GM23338 (cell line): Measurements from ENCODE around the gene UBE3C. TPM values are rescaled to one million over a fixed set of nuclear protein-coding genes. Genes with fewer than 3 reads are reported as not detected.
A peak's percentile ranks its signal among the peaks of the same experiment; 100 is the strongest.

Experiments used
- ATAC-seq: fragments of 200-7000 bp; cut with Tn5 transposase; 3 replicates; pipeline ENCODE4 v1.9.1; 2020
- DNase-seq: peaks from one replicate; pipeline ENCODE4 v3.0.0-alpha.2; 2015; ENCODE audit warnings: low spot score
- H2AFZ ChIP-seq: fragments of 200-600 bp; sonication (generic); 2 replicates; pipeline ENCODE4 v1.8.0; 2016; ENCODE audit warnings: antibody characterized with exemption, mild to moderate bottlenecking, moderate library complexity
- H3F3A ChIP-seq: fragments of 200-600 bp; sonication (generic); replicated peaks from 2 replicates; pipeline ENCODE4 v1.8.0; 2017; ENCODE audit warnings: antibody characterized with exemption, mixed run types, low read depth
- H3K27ac ChIP-seq: fragments of 200-600 bp; sonication (generic); 2 replicates; pipeline ENCODE4 v1.6.1; 2016; ENCODE audit warnings: low read depth
- H3K27me3 ChIP-seq: fragments of 200-600 bp; sonication (generic); 2 replicates; pipeline ENCODE4 v1.8.0; 2016; ENCODE audit warnings: mild to moderate bottlenecking, mixed run types, moderate library complexity; ENCODE audit not compliant: insufficient read depth
- H3K36me3 ChIP-seq: fragments of 200-600 bp; sonication (generic); 2 replicates; pipeline ENCODE4 v1.8.0; 2016; ENCODE audit warnings: mild to moderate bottlenecking; ENCODE audit not compliant: insufficient read depth
- H3K4me1 ChIP-seq: fragments of 200-600 bp; sonication (generic); 2 replicates; pipeline ENCODE4 v1.8.0; 2016; ENCODE audit warnings: mild to moderate bottlenecking, moderate library complexity; ENCODE audit not compliant: insufficient read depth
- H3K4me2 ChIP-seq: fragments of 200-600 bp; sonication (generic); 2 replicates; pipeline ENCODE4 v1.7.1; 2017; ENCODE audit warnings: mixed run types
- H3K4me3 ChIP-seq: fragments of 200-600 bp; sonication (generic); 2 replicates; pipeline ENCODE4 v1.6.1; 2016; ENCODE audit warnings: mixed run types
- H3K79me2 ChIP-seq: fragments of 200-600 bp; sonication (generic); replicated peaks from 2 replicates; pipeline ENCODE4 v1.8.0; 2017; ENCODE audit warnings: mild to moderate bottlenecking; ENCODE audit not compliant: insufficient read depth
- H3K9me2 ChIP-seq: fragments of 200-600 bp; sonication (generic); 2 replicates; pipeline ENCODE4 v1.8.0; 2017; ENCODE audit not compliant: insufficient read depth
- H4K20me1 ChIP-seq: fragments of 200-600 bp; sonication (generic); replicated peaks from 2 replicates; pipeline ENCODE4 v1.8.0; 2017; ENCODE audit warnings: mild to moderate bottlenecking; ENCODE audit not compliant: insufficient read depth
- H3K27ac Mint-ChIP-seq: 2 replicates; pipeline ENCODE4 v1.8.0; 2020; ENCODE audit warnings: inconsistent platforms, mild to moderate bottlenecking, moderate library complexity, mixed read lengths
- H3K27me3 Mint-ChIP-seq: 3 replicates; pipeline ENCODE4 v1.8.0; 2022; ENCODE audit warnings: low read depth, mild to moderate bottlenecking, moderate library complexity, mixed read lengths, inconsistent platforms; ENCODE audit not compliant: insufficient read depth, poor library complexity
- H3K36me3 Mint-ChIP-seq: 3 replicates; pipeline ENCODE4 v1.8.0; 2021; ENCODE audit warnings: low read depth, mild to moderate bottlenecking, inconsistent platforms, moderate library complexity, mixed read lengths
- H3K4me1 Mint-ChIP-seq: 3 replicates; pipeline ENCODE4 v1.8.0; 2020; ENCODE audit warnings: mild to moderate bottlenecking, inconsistent platforms, mixed read lengths
- H3K4me3 Mint-ChIP-seq: 3 replicates; pipeline ENCODE4 v1.8.0; 2021; ENCODE audit warnings: moderate library complexity, mild to moderate bottlenecking, inconsistent platforms, mixed read lengths
- H3K9me3 Mint-ChIP-seq: 3 replicates; pipeline ENCODE4 v1.8.0; 2020; ENCODE audit warnings: moderate library complexity, mild to moderate bottlenecking, inconsistent platforms, mixed read lengths
- CREB1 ChIP-seq: fragments of 250-450 bp; sonication (Bioruptor Pico); IDR thresholded peaks from 2 replicates; pipeline ENCODE4 v1.5.0; 2020; ENCODE audit warnings: low read depth, mild to moderate bottlenecking, moderate library complexity
- EZH2 ChIP-seq: fragments of 200-600 bp; sonication (generic); IDR thresholded peaks from one replicate; pipeline ENCODE4 v1.8.0; 2017; ENCODE audit warnings: antibody characterized with exemption, mild to moderate bottlenecking, low read depth; ENCODE audit not compliant: unreplicated experiment
- POLR2AphosphoS5 ChIP-seq: IDR thresholded peaks from 2 replicates; pipeline ENCODE4 v1.6.1; 2016; ENCODE audit warnings: antibody characterized with exemption, low read depth
- STAT1 ChIP-seq: IDR thresholded peaks from one replicate; pipeline ENCODE4 v1.6.1; 2016; ENCODE audit warnings: antibody characterized with exemption; ENCODE audit not compliant: unreplicated experiment
- ZNF114 ChIP-seq: fragments of 250-450 bp; sonication (Bioruptor Pico); IDR thresholded peaks from 2 replicates; pipeline ENCODE4 v1.5.0; 2020; ENCODE audit warnings: mild to moderate bottlenecking, moderate library complexity
- ZNF331 ChIP-seq: fragments of 250-450 bp; sonication (Bioruptor Pico); IDR thresholded peaks from 2 replicates; pipeline ENCODE4 v1.5.0; 2020; ENCODE audit warnings: low read depth, mild to moderate bottlenecking, moderate library complexity
- ZNF462 ChIP-seq: fragments of 250-450 bp; sonication (Bioruptor Pico); IDR thresholded peaks from 2 replicates; pipeline ENCODE4 v1.5.0; 2020; ENCODE audit warnings: mild to moderate bottlenecking, moderate library complexity
- polyA plus RNA-seq: library from polyadenylated mRNA; unstranded; fragments of >200 nt; fragmentation: Nextera tagmentation; extraction: Ambion mirVana; gene quantifications from 2 replicates; pipeline ENCODE4 v1.2.1, GENCODE V29; 2016
- total RNA-seq: library from RNA; depleted of rRNA; stranded (reverse); fragments of >200 nt; shearing (Covaris generic); gene quantifications from 2 replicates; pipeline ENCODE4 v1.2.3, GENCODE V29; 2014
- TF ChIP-seq, protein P1 (sequence below): IDR thresholded peaks from 2 replicates; pipeline ENCODE4 v1.6.1; 2016; ENCODE audit warnings: antibody characterized with exemption
- TF ChIP-seq, protein P2 (sequence below): IDR thresholded peaks from one replicate; pipeline ENCODE4 v1.6.1; 2018; ENCODE audit warnings: antibody characterized with exemption; ENCODE audit not compliant: unreplicated experiment

Gene UBE3C
- total and polyA plus RNA-seq, 2 experiments from 2014 or later: 16.8 to 76.9 TPM

DNA sequence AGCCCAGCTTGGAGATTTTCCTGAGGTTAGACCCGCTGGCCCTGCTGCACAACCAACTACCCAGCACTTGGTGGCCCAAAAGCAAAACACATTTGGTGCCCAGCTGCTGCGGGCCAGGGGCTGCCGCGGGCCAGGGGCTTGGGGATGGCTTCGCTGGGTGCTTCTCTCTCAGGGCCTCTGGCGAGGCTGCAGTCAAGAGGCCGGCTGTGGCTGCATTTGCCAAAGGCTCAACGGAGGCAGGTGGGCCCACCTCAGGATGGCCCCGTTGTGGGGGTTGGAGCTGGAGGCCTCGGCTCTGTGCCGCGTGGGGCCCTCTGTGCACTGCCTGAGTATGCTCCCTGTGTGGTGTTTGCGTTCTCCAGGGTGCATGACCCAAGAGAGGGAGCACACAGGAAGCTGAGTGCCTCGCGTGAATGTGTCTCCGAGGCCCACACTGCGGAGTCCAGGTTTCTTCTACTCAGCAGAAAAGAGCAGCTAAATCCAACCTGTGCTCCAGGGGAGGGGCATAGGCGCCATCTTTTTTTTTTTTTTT lies 17.5 kb upstream of the UBE3C start:
- Mint-ChIP-seq H3K27me3 (peaks cover 6% of the 10 kb centered on the region), H3K4me3 (no peak overlapping the region), H3K9me3 (peaks cover 6% of the 10 kb centered on the region; the same call in 2 of the 3 replicates), H3K36me3 (no peaks in the 10 kb centered on the region), H3K4me1 (peaks cover 7% of the 10 kb centered on the region; the same call in 1 of the 3 replicates), H3K27ac (no peak overlapping the region)
- Histone ChIP-seq H3K4me2 (no peak overlapping the region), H3K36me3 (no peaks in the 10 kb centered on the region), H4K20me1 (no peaks in the 10 kb centered on the region), H3K4me1 (no peaks in the 10 kb centered on the region), H3F3A (no peaks in the 10 kb centered on the region), H3K9me2 (no peaks in the 10 kb centered on the region), H2AFZ (peak overlapping the region; percentile 56), H3K27ac (no peak overlapping the region), H3K79me2 (no peaks in the 10 kb centered on the region), H3K27me3 (no peaks in the 10 kb centered on the region), H3K4me3 (no peak overlapping the region)
- no peak for TF ChIP-seq EZH2
- TF ChIP-seq ZNF462 (CRISPR knock-in tag): no peak
- TF ChIP-seq ZNF114: no peak
- no peak for TF ChIP-seq CREB1 (CRISPR knock-in tag)
- no peak for DNase-seq
- ATAC-seq: no peak

- no peaks in the 10 kb centered on the region for H3K9me2 ChIP-seq
- no peak overlapping the region for H3K4me3 ChIP-seq
- Mint-ChIP-seq H3K27ac (no peak overlapping the region), H3K4me1 (peaks cover 7% of the 10 kb centered on the region; the same call in 1 of the 3 replicates), H3K27me3 (peaks cover 6% of the 10 kb centered on the region), H3K9me3 (0 out of 3 replicates have a peak, but pooled peaks cover under 1% of the 10 kb centered on the region), H3K4me3 (no peak overlapping the region), H3K36me3 (no peaks in the 10 kb centered on the region)
- no peaks in the 10 kb centered on the region for H3K27me3 ChIP-seq
- H3F3A ChIP-seq: no peaks in the 10 kb centered on the region
- 0 out of 2 replicates have a peak overlapping the region, but pooled peaks have one; percentile 63 for H2AFZ ChIP-seq
- ATAC-seq (peak; percentile 62), DNase-seq (no peak)
- no peaks in the 10 kb centered on the region for H3K79me2 ChIP-seq
- H3K36me3 ChIP-seq: no peaks in the 10 kb centered on the region
- no peaks in the 10 kb centered on the region for H4K20me1 ChIP-seq
- H3K27ac ChIP-seq: no peak overlapping the region
- H3K4me1 ChIP-seq: no peaks in the 10 kb centered on the region
- no peak overlapping the region for H3K4me2 ChIP-seq
- TF ChIP-seq ZNF331 (CRISPR knock-in tag): no peak
- no peak for TF ChIP-seq STAT1
- TF ChIP-seq, protein P1, sequence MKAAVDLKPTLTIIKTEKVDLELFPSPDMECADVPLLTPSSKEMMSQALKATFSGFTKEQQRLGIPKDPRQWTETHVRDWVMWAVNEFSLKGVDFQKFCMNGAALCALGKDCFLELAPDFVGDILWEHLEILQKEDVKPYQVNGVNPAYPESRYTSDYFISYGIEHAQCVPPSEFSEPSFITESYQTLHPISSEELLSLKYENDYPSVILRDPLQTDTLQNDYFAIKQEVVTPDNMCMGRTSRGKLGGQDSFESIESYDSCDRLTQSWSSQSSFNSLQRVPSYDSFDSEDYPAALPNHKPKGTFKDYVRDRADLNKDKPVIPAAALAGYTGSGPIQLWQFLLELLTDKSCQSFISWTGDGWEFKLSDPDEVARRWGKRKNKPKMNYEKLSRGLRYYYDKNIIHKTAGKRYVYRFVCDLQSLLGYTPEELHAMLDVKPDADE: no peak
- TF ChIP-seq ZNF114: no peak
- TF ChIP-seq, protein P2, sequence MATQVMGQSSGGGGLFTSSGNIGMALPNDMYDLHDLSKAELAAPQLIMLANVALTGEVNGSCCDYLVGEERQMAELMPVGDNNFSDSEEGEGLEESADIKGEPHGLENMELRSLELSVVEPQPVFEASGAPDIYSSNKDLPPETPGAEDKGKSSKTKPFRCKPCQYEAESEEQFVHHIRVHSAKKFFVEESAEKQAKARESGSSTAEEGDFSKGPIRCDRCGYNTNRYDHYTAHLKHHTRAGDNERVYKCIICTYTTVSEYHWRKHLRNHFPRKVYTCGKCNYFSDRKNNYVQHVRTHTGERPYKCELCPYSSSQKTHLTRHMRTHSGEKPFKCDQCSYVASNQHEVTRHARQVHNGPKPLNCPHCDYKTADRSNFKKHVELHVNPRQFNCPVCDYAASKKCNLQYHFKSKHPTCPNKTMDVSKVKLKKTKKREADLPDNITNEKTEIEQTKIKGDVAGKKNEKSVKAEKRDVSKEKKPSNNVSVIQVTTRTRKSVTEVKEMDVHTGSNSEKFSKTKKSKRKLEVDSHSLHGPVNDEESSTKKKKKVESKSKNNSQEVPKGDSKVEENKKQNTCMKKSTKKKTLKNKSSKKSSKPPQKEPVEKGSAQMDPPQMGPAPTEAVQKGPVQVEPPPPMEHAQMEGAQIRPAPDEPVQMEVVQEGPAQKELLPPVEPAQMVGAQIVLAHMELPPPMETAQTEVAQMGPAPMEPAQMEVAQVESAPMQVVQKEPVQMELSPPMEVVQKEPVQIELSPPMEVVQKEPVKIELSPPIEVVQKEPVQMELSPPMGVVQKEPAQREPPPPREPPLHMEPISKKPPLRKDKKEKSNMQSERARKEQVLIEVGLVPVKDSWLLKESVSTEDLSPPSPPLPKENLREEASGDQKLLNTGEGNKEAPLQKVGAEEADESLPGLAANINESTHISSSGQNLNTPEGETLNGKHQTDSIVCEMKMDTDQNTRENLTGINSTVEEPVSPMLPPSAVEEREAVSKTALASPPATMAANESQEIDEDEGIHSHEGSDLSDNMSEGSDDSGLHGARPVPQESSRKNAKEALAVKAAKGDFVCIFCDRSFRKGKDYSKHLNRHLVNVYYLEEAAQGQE: no peak
- no peak for TF ChIP-seq POLR2AphosphoS5
Measured at GRCh38 chr7:157122800-157123495, 15.8 kb upstream of the UBE3C start.
